Mucosa of rectum (tissue), 2 donors: ENCODE data around the gene BHLHE41.
A peak's percentile ranks its signal among the peaks of the same experiment; 100 is the strongest.

Source experiments
- H3K27ac ChIP-seq, 2 donors: one replicate each; pipeline ENCODE4 v1.7.0; 2013; ENCODE audit warnings: inconsistent platforms in 2 of 2, low read depth in 2 of 2, low read length in 2 of 2
- H3K27me3 ChIP-seq, 2 donors: one replicate each; pipeline ENCODE4 v1.7.0; 2013; ENCODE audit warnings: low read length in 2 of 2; ENCODE audit not compliant: control insufficient read depth in 2 of 2, insufficient read depth in 2 of 2
- H3K36me3 ChIP-seq, 2 donors: one replicate each; pipeline ENCODE4 v1.7.0; 2013; ENCODE audit warnings: low read length in 2 of 2; ENCODE audit not compliant: control insufficient read depth in 2 of 2, insufficient read depth in 2 of 2
- H3K4me1 ChIP-seq, 2 donors: one replicate each; pipeline ENCODE4 v1.7.0; 2013; ENCODE audit warnings: low read length in 2 of 2, mild to moderate bottlenecking in 1 of 2; ENCODE audit not compliant: control insufficient read depth in 2 of 2, insufficient read depth in 2 of 2
- H3K4me3 ChIP-seq, 2 donors: one replicate each; pipeline ENCODE4 v1.7.0; 2013; ENCODE audit warnings: low read length in 2 of 2
- H3K9ac ChIP-seq, 2 donors: one replicate each; pipeline ENCODE4 v1.7.0; 2013; ENCODE audit warnings: low read length in 2 of 2, low read depth in 1 of 2, mild to moderate bottlenecking in 1 of 2
- H3K9me3 ChIP-seq, 2 donors: one replicate each; pipeline ENCODE4 v1.7.0; 2013; ENCODE audit warnings: low read length in 2 of 2; ENCODE audit not compliant: control insufficient read depth in 2 of 2
- donor health status: healthy.
- donor health status: Normal muscosa, but diverticular disease.

The BHLHE41 gene

DNA sequence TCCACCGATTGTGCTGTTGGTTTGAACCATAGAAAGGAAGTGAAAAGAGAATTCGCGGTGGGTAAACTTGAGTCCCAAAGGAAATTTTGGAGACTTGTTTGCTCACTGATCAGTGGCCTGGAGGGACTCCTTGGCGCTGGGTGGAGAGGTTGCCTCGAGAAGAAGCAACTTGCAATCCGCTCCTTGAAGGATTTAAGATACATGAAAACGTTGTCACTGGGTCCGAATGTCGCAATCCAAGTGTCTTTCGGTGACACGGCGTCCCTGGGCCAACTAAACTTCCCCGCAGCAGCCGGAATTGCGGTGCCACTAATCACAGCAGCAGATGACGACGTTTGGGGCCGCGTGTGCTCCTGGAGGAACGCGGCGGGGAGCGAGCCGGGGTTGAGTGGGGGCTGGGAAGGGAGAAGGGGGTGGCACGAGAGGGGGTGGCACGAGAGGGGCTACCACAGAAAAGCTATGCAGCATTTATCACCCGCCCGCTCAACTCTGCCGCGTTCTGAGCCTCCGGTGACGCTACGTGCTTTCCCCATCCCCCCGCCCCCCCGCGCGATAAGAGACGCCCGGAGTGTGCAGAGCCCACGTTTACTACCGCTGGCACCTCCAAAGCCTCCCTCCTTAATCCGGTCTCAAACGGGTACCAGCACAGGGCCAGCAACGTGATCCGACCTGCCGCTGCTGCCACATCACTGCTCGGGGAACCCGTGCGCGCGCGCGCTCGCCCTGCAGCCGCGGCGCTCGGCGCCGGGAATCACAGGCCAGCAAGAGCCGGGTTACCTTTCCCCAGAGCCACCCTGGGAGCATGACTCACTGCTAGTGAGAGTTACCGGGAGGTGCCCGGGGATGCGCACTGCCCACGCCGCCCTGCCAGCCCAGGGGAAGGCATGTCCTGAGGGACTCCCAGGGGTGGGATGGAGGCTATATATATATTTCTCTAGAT lies 833 bp upstream of the BHLHE41 start:
- peaks cover 13 to 21% of the 10 kb centered on the region in 2 donors for H3K4me1 ChIP-seq
- H3K9ac ChIP-seq, result peak overlapping the region; percentile 81 to 96
- H3K27me3 ChIP-seq, result peaks cover 0 to 5% of the 10 kb centered on the region in 2 donors
- no peaks in the 10 kb centered on the region for H3K9me3 ChIP-seq
- peak overlapping the region; percentile 95 to 96 for H3K27ac ChIP-seq
- peak overlapping the region; percentile 84 to 90 for H3K4me3 ChIP-seq
- no peaks in the 10 kb centered on the region for H3K36me3 ChIP-seq

- Histone ChIP-seq H3K27me3 (peaks cover 0 to 5% of the 10 kb centered on the region in 2 donors), H3K4me3 (peak overlapping the region; percentile 84 to 90), H3K9ac (peak overlapping the region; percentile 63 to 76)
Observed at GRCh38 chr12:26123482-26123980, 1.3 kb downstream of the BHLHE41 start.

GRCh38 chr12:26122681-26123481 lies 2.0 kb downstream of the BHLHE41 start:
- H3K9me3 ChIP-seq, result no peaks in the 10 kb centered on the region
- peak overlapping the region; percentile 63 to 76 for H3K9ac ChIP-seq
- H3K4me3 ChIP-seq, result peak overlapping the region; percentile 84 to 90
- peak overlapping the region; percentile 62 to 95 for H3K27ac ChIP-seq
- peaks cover 0 to 5% of the 10 kb centered on the region in 2 donors for H3K27me3 ChIP-seq
- no peaks in the 10 kb centered on the region for H3K36me3 ChIP-seq
- H3K4me1 ChIP-seq, result peaks cover 13 to 21% of the 10 kb centered on the region in 2 donors

More at GRCh38 chr12:26123482-26123980, 1.3 kb downstream of the BHLHE41 start:
- no peaks in the 10 kb centered on the region for H3K9me3 ChIP-seq
- no peaks in the 10 kb centered on the region for H3K36me3 ChIP-seq
- H3K27ac ChIP-seq, result peak overlapping the region; percentile 62 to 95
- H3K4me1 ChIP-seq, result peaks cover 13 to 21% of the 10 kb centered on the region in 2 donors

- Histone ChIP-seq H3K27ac (peak overlapping the region; percentile 69 to 95), H3K9me3 (no peaks in the 10 kb centered on the region), H3K4me1 (peaks cover 17 to 20% of the 10 kb centered on the region in 2 donors), H3K36me3 (no peaks in the 10 kb centered on the region), H3K27me3 (peaks cover 0 to 5% of the 10 kb centered on the region in 2 donors), H3K9ac (peak overlapping the region; percentile 70 to 76), H3K4me3 (peak overlapping the region; percentile 84 to 90)
Observed at GRCh38 chr12:26122061-26122680, 2.7 kb downstream of the BHLHE41 start.

DNA sequence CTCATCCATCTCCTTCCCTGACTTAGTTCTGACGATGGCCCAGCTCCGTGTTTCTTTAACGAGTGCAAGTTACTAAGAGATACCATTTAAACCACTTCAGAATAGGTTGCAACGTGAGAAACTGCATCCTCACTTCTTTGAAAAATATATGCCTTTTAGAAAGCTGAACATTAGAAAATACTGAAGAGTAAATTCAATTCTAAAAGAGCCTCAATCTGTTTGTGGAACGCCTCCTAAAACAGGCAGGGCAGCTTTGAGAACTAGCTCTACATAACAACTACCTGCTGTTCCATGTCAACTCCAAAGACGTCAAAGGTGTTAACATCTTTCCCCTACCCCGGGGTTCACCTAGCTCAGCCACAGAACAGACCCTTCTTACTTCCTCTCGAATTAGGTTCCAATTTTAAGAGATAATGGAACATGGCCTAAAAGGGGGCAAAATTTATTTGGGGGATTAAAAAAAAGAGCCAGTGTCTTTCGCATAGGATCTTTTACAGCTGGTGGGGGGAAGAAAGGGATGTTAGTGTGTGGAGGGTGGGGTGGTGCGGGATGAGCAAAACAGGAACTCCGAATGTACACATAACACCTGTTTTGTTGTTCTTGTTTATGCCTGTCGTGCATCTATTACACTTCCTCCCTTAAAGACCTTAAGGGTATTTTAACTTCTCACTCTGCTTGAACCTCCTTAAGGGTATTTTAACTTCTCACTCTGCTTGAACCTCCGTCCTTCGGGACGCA lies 3.3 kb downstream of the BHLHE41 start:
- H3K36me3 ChIP-seq, result no peaks in the 10 kb centered on the region
- peak overlapping the region; percentile 69 to 95 for H3K27ac ChIP-seq
- H3K9me3 ChIP-seq, result no peaks in the 10 kb centered on the region
- peak overlapping the region; percentile 76 to 84 for H3K4me3 ChIP-seq
- H3K27me3 ChIP-seq, result peaks cover 0 to 5% of the 10 kb centered on the region in 2 donors
- H3K4me1 ChIP-seq, result peaks cover 12 to 16% of the 10 kb centered on the region in 2 donors
- H3K9ac ChIP-seq, result peak overlapping the region; percentile 70 to 76

DNA sequence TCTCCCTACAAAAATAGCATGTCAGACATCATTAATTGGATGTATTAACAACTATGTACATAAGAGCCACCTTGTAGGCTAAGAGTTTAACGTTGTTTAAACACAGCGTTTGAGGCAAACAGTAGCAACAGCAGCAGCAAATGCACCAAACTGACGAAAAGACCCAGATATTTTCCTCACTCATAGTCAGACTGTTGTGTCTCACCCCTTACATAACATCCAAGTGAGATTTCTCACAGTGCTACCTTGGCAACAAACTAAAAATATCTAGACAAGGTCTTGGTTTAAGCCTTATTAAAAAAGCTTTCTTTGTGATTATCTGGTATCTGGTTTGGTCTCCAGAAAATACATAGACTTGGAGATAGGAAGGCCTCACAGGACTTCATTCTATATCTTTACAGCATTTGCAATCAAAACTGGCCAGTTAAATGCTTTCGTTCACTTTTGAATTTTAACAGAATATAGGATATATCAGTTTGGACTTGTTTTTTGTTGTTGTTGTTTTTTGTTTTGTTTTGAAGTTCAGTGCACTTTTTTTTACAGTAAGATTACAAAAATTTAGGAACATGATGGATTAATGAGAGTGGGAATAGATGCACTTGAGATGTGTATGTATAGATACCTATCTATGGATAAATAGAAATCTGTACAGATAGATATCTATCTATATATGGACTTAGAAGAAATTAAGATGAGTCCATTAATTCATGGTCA lies 4.1 kb downstream of the BHLHE41 start:
- H3K36me3 ChIP-seq, result no peaks in the 10 kb centered on the region
- H3K27me3 ChIP-seq, result peaks cover 0 to 5% of the 10 kb centered on the region in 2 donors
- peak overlapping the region; percentile 10 to 95 for H3K27ac ChIP-seq
- no peak overlapping the region for H3K4me3 ChIP-seq
- peaks cover 12 to 16% of the 10 kb centered on the region in 2 donors for H3K4me1 ChIP-seq
- H3K9me3 ChIP-seq, result no peaks in the 10 kb centered on the region
- no peak overlapping the region for H3K9ac ChIP-seq

DNA sequence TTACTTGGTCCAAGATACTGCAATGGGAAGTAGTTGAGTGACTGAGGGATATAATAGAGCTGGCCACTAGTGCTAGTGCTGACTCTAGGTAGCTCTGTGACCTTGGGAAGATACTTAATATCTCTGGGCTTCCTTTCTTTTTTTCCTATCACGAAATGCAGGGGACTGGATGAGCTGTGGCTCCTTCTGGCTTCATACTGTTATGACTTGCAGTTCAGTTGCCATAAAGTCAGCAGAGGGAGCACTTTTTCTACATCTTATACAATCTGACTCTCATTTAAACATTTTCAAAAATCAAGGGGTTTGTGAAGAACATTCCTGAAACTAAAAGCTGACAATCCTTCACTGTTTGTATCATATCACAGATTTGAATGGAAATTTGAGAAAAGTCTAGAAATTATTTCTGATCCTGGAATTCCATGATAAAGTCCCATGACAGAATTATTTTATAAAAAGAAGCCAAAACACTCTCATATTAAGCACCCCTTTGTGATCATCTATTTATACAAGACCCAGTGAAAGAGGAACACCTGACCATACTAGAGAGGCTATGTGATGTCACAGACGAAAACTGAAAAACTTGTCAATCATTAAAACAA lies 5.3 kb downstream of the BHLHE41 start:
- Histone ChIP-seq H3K4me3 (no peak overlapping the region), H3K36me3 (no peaks in the 10 kb centered on the region), H3K9ac (no peak overlapping the region), H3K27me3 (peaks cover 0 to 5% of the 10 kb centered on the region in 2 donors), H3K4me1 (peaks cover 17 to 19% of the 10 kb centered on the region in 2 donors), H3K27ac (peak overlapping the region in 1 of 2 donors; percentile 29), H3K9me3 (no peaks in the 10 kb centered on the region)

- Histone ChIP-seq H3K27ac (peak overlapping the region in 1 of 2 donors; percentile 18), H3K4me1 (peaks cover 18 to 19% of the 10 kb centered on the region in 2 donors), H3K4me3 (no peak overlapping the region), H3K36me3 (no peaks in the 10 kb centered on the region), H3K27me3 (peaks cover 0 to 2% of the 10 kb centered on the region in 2 donors), H3K9ac (no peak overlapping the region), H3K9me3 (no peaks in the 10 kb centered on the region)
Observed at GRCh38 chr12:26118308-26118707, 6.5 kb downstream of the BHLHE41 start.
